ENCODE measurements around the gene NFATC3.

- TF ChIP-seq EZH2phosphoT487 (IDR thresholded peaks at IDR 0.05; ENCODE audit: borderline replicate concordance, low read length) (no peak), CTCF (conservative IDR thresholded peaks at IDR 0.05; ENCODE audit: low read depth, low read length) (no peak), EZH2 (IDR thresholded peaks at IDR 0.05; ENCODE audit: low read length, unreplicated experiment) (no peak)
Observed at GRCh38 chr16:68267612-68268405, 182.6 kb downstream of the NFATC3 start.

All from PC-3 (cell line).